DND-41 (cell line): ENCODE measurements around the gene EEF1AKMT1.

Source experiments
- ATAC-seq: fragments of 200-7000 bp; cut with Tn5 transposase; 3 replicates; pipeline ENCODE4 v1.9.1; 2021; ENCODE audit warnings: low read depth; ENCODE audit not compliant: insufficient read depth
- DNase-seq: peaks from one replicate; pipeline ENCODE4 v3.0.0-alpha.2; 2020
- H2AFZ ChIP-seq: 2 replicates; pipeline ENCODE4 v1.6.0; 2012; ENCODE audit warnings: low read depth, low read length
- H3K27ac ChIP-seq: 2 replicates; pipeline ENCODE4 v1.5.1; 2012; ENCODE audit warnings: low read length, inconsistent platforms
- H3K27me3 ChIP-seq: fragments of 200-600 bp; sonication (generic); 2 replicates; pipeline ENCODE4 v1.6.0; 2012; ENCODE audit warnings: low read length, mild to moderate bottlenecking, inconsistent platforms; ENCODE audit not compliant: insufficient read depth, poor library complexity
- H3K36me3 ChIP-seq: 2 replicates; pipeline ENCODE4 v1.5.1; 2012; ENCODE audit warnings: low read length, inconsistent platforms; ENCODE audit not compliant: insufficient read depth
- H3K4me1 ChIP-seq: 2 replicates; pipeline ENCODE4 v1.5.1; 2012; ENCODE audit warnings: mild to moderate bottlenecking, low read length; ENCODE audit not compliant: insufficient read depth
- H3K4me2 ChIP-seq: 2 replicates; pipeline ENCODE4 v1.6.0; 2012; ENCODE audit warnings: mild to moderate bottlenecking, moderate library complexity, low read length, inconsistent platforms; ENCODE audit not compliant: insufficient read depth
- H3K4me3 ChIP-seq, 2 experiments: fragments of 200-600 bp in 1 of 2; shearing (Covaris generic) in 1 of 2; 2 replicates each; pipeline ENCODE4 v1.5.1; 2012 to 2016; ENCODE audit warnings: inconsistent platforms in 2 of 2, low read length in 2 of 2, mild to moderate bottlenecking in 2 of 2, low read depth in 1 of 2, moderate library complexity in 1 of 2
- H3K79me2 ChIP-seq: 2 replicates; pipeline ENCODE4 v1.6.0; 2012; ENCODE audit warnings: low read length, inconsistent platforms; ENCODE audit not compliant: insufficient read depth
- H3K9ac ChIP-seq: 2 replicates; pipeline ENCODE4 v1.6.0; 2012; ENCODE audit warnings: low read depth, mild to moderate bottlenecking, inconsistent platforms, low read length, moderate library complexity
- H3K9me3 ChIP-seq: 2 replicates; pipeline ENCODE4 v1.5.1; 2012; ENCODE audit warnings: low read length, moderate library complexity, mild to moderate bottlenecking, inconsistent platforms; ENCODE audit not compliant: insufficient read depth, severe bottlenecking
- H4K20me1 ChIP-seq: 2 replicates; pipeline ENCODE4 v1.6.0; 2012; ENCODE audit warnings: low read length; ENCODE audit not compliant: insufficient read depth
- CTCF ChIP-seq: IDR thresholded peaks from 2 replicates; pipeline ENCODE4 v1.5.1; 2012; ENCODE audit warnings: borderline replicate concordance, low read length, moderate library complexity, mild to moderate bottlenecking; ENCODE audit not compliant: poor library complexity, severe bottlenecking; ENCODE audit errors: extremely low read depth
- EZH2 ChIP-seq: IDR thresholded peaks from 3 replicates; pipeline ENCODE4 v1.6.1; 2012; ENCODE audit warnings: borderline replicate concordance, low read depth, mild to moderate bottlenecking, moderate library complexity, low read length, inconsistent platforms; ENCODE audit not compliant: severe bottlenecking

The EEF1AKMT1 gene

GRCh38 chr13:20709782-20710181 lies 64.0 kb downstream of the EEF1AKMT1 start:
- H3K4me1 ChIP-seq, result peaks cover 12% of the 10 kb centered on the region; the same call in 1 of the 2 replicates
- no peaks in the 10 kb centered on the region for H4K20me1 ChIP-seq
- no peak overlapping the region for H2AFZ ChIP-seq
- ATAC-seq (no peak), DNase-seq (no peak)
- H3K4me3 ChIP-seq, result no peak overlapping the region
- H3K4me2 ChIP-seq, result no peak overlapping the region
- H3K36me3 ChIP-seq, result no peaks in the 10 kb centered on the region
- no peak overlapping the region for H3K9ac ChIP-seq
- H3K9me3 ChIP-seq, result no peaks in the 10 kb centered on the region
- H3K79me2 ChIP-seq, result no peaks in the 10 kb centered on the region
- TF ChIP-seq CTCF, result no peak
- no peak for TF ChIP-seq EZH2
- H3K27me3 ChIP-seq, result peaks cover 4% of the 10 kb centered on the region
- H3K27ac ChIP-seq, result no peak overlapping the region

GRCh38 chr13:20709369-20709768 lies 64.4 kb downstream of the EEF1AKMT1 start:
- Histone ChIP-seq H3K36me3 (no peaks in the 10 kb centered on the region), H3K4me1 (peaks cover 17% of the 10 kb centered on the region), H4K20me1 (no peaks in the 10 kb centered on the region), H3K9me3 (no peaks in the 10 kb centered on the region), H3K79me2 (no peaks in the 10 kb centered on the region), H3K9ac (no peak overlapping the region), H3K4me3 (no peak overlapping the region), H3K4me2 (no peak overlapping the region), H3K27me3 (peaks cover 4% of the 10 kb centered on the region), H2AFZ (no peak overlapping the region), H3K27ac (no peak overlapping the region)
- no peak for ATAC-seq
- TF ChIP-seq CTCF (no peak), EZH2 (no peak)
- DNase-seq, result no peak

DNA sequence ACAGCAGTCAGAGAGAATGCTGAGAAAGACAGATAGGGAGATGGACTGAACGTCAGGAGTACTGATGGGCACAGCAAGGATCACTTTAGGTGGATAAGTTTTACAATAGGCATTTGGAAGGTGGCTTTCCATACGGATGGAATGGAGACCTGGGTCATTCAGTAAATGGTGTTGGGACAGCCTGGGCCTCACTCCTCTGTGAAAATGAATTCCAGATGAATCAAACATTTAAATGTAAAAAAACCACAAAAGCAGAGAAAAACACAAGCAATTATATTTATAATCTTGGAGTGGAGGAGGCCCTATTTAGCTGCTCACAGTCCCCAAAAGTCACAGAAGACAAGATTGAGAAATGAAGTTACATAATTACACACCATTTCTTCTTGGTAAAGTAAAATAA lies 65.5 kb downstream of the EEF1AKMT1 start:
- Histone ChIP-seq H2AFZ (no peak overlapping the region), H3K79me2 (no peaks in the 10 kb centered on the region), H3K36me3 (no peaks in the 10 kb centered on the region), H4K20me1 (no peaks in the 10 kb centered on the region), H3K27ac (no peak overlapping the region), H3K4me3 (no peak overlapping the region), H3K9ac (no peak overlapping the region), H3K27me3 (peaks cover 3% of the 10 kb centered on the region), H3K4me1 (peaks cover 18% of the 10 kb centered on the region), H3K9me3 (no peaks in the 10 kb centered on the region), H3K4me2 (no peak overlapping the region)
- DNase-seq (no peak), ATAC-seq (no peak)
- TF ChIP-seq CTCF (no peak), EZH2 (no peak)

- H3K79me2 ChIP-seq, result no peaks in the 10 kb centered on the region
- peaks cover 14% of the 10 kb centered on the region for H3K4me1 ChIP-seq
- H4K20me1 ChIP-seq, result no peaks in the 10 kb centered on the region
- H3K36me3 ChIP-seq, result no peaks in the 10 kb centered on the region
- no peak overlapping the region for H3K27ac ChIP-seq
- no peak overlapping the region for H2AFZ ChIP-seq
- TF ChIP-seq CTCF (no peak), EZH2 (no peak)
- no peak overlapping the region for H3K4me2 ChIP-seq
- H3K9me3 ChIP-seq, result no peaks in the 10 kb centered on the region
- no peak for DNase-seq
- H3K9ac ChIP-seq, result no peak overlapping the region
- H3K4me3 ChIP-seq, result no peak overlapping the region
- peaks cover 18% of the 10 kb centered on the region for H3K27me3 ChIP-seq
- no peak for ATAC-seq
Observed at GRCh38 chr13:20706661-20707060, 67.1 kb downstream of the EEF1AKMT1 start.
